ENCODE data around the gene ZNF669.

ZNF669 gene

DNA sequence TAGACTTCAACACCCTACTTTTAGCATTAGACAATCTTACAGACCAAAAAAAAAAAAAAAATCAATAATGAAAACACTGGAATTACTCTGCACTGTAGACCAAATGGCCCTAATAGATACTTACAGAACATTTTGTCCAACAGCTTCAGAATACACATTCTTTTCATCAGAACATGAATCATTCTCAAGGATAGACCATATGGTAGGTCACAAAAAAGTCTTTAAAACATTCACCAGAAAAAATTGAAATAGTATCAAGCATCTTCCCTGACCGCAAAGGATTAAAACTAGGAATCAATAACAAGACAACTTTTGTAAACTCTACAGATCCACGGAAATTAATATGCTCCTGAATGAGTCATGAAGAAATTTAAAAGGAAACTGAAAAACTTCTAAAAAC, 48.1 kb downstream of the ZNF669 start:
- DNase-seq, result no peak

DNA sequence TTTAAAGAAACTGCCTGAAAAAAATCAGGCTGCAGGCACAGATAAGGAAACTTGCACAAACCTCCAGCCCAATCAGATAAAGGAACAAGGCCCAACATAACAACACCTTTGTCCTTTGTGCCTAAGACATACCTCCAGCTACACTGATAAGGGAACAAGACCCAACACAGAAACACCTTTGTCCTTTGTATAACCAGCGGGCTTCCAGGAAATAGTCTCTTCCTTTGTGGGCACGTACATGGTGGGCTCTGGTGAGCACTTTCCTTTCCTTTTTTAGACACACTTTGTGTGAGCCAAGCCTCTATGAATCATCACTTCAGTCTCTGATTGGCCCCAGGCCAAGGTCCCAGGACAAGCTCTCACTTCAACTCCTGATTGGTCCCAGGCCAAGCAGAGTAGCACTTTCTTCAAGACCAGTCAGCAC, 49.2 kb downstream of the ZNF669 start:
- peak; percentile 13 for DNase-seq
